Adipose tissue (tissue), 3 donors: ENCODE data around the gene DUS3L. TPM values are rescaled to one million over a fixed set of nuclear protein-coding genes. Genes with fewer than 3 reads are reported as not detected.

Experiments
- H3K27ac ChIP-seq: one replicate; pipeline ENCODE4 v1.5.1; 2013; ENCODE audit warnings: low read depth, low read length
- WGBS, 3 donors: extraction: QIAGEN DNeasy Blood & Tissue Kit; methylation state at CpG; one replicate each; pipeline ENCODE4 v1.1.7; 2013; 5-methylcytosine and 5-hydroxymethylcytosine counted together
- polyA plus RNA-seq, 3 donors: library from polyadenylated mRNA; stranded (reverse); fragments of 200-250 nt; gene quantifications; one replicate each; pipeline ENCODE4 v1.2.3, GENCODE V29; 2013
- donor health status: healthy with polysubstance abuse.
- donor health status: Bipolar disorder and iron deficiency.
- donor health status: healthy.

Gene DUS3L
- polyA plus RNA-seq, 3 donors, result 16.0 to 44.0 (median 29.3) TPM

GRCh38 chr19:5803752-5804515 lies 13.0 kb upstream of the DUS3L start:
- H3K27ac ChIP-seq, result no peak overlapping the region
- WGBS, 3 donors, result 1 to 2% (median 1%) methylated on average over 50 to 54 of the region's 54 CpGs

- H3K27ac ChIP-seq, result no peak overlapping the region
- 8 to 17% (median 9%) methylated on average over 8 of the region's 8 CpGs for WGBS, 3 donors
These were observed 12.4 kb upstream of the DUS3L start for GRCh38 chr19:5803441-5803751.

- 14 to 52% (median 15%) methylated on average over 32 to 33 of the region's 33 CpGs for WGBS, 3 donors
- H3K27ac ChIP-seq, result no peak overlapping the region
These were observed 11.0 kb upstream of the DUS3L start for GRCh38 chr19:5801796-5802619.

- no peak overlapping the region for H3K27ac ChIP-seq
- WGBS, 3 donors, result 58 to 62% (median 59%) methylated on average over 17 of the region's 17 CpGs
These were observed 9.7 kb upstream of the DUS3L start for GRCh38 chr19:5800361-5801270.

GRCh38 chr19:5799247-5800241 lies 8.6 kb upstream of the DUS3L start:
- WGBS, 3 donors, result 45 to 59% (median 54%) methylated on average over 37 of the region's 37 CpGs
- H3K27ac ChIP-seq, result no peak overlapping the region

- 83 to 90% (median 85%) methylated on average over 8 of the region's 8 CpGs for WGBS, 3 donors
- no peak overlapping the region for H3K27ac ChIP-seq
These were observed 7.3 kb upstream of the DUS3L start for GRCh38 chr19:5798244-5798643.

- no peak overlapping the region for H3K27ac ChIP-seq
- WGBS, 3 donors, result 88 to 90% (median 89%) methylated on average over 7 of the region's 7 CpGs
These were observed 4.5 kb upstream of the DUS3L start for GRCh38 chr19:5795382-5795919.

- H3K27ac ChIP-seq, result no peak overlapping the region
- WGBS, 3 donors, result 86 to 97% (median 91%) methylated on average over 3 of the region's 3 CpGs
These were observed 2.2 kb upstream of the DUS3L start for GRCh38 chr19:5793188-5793587.

GRCh38 chr19:5792224-5792623 lies 1.3 kb upstream of the DUS3L start:
- H3K27ac ChIP-seq, result no peak overlapping the region
- 92 to 96% (median 96%) methylated on average over 18 of the region's 18 CpGs for WGBS, 3 donors

- WGBS, 3 donors, result 74 to 79% (median 77%) methylated on average over 24 to 26 of the region's 26 CpGs
- no peak overlapping the region for H3K27ac ChIP-seq
These were observed 941 bp downstream of the DUS3L start for GRCh38 chr19:5789886-5790558.

GRCh38 chr19:5789351-5789761 lies 1.6 kb downstream of the DUS3L start:
- H3K27ac ChIP-seq, result no peak overlapping the region
- WGBS, 3 donors, result 96 to 97% (median 96%) methylated on average over 39 of the region's 39 CpGs

GRCh38 chr19:5788422-5788821 lies 2.5 kb downstream of the DUS3L start:
- H3K27ac ChIP-seq, result no peak overlapping the region
- 91 to 98% (median 94%) methylated on average over 5 of the region's 5 CpGs for WGBS, 3 donors

- no peak overlapping the region for H3K27ac ChIP-seq
- WGBS, 3 donors, result 89 to 94% (median 91%) methylated on average over 38 to 39 of the region's 39 CpGs
These were observed 3.4 kb downstream of the DUS3L start for GRCh38 chr19:5787409-5788182.

GRCh38 chr19:5786593-5787408 lies 4.2 kb downstream of the DUS3L start:
- WGBS, 3 donors, result 91% methylated on average over 43 to 44 of the region's 44 CpGs
- H3K27ac ChIP-seq, result no peak overlapping the region

GRCh38 chr19:5785423-5785822 lies 5.5 kb downstream of the DUS3L start:
- 94 to 97% (median 96%) methylated on average over 35 to 37 of the region's 37 CpGs for WGBS, 3 donors

More at GRCh38 chr19:5785423-5785822, 5.5 kb downstream of the DUS3L start:
- no peak overlapping the region for H3K27ac ChIP-seq
